Measurements from ENCODE around the gene ISLR.
"Not testable (repeated sequence)": the region's sequence is repeated elsewhere in the genome, so short reads cannot be mapped to it uniquely, and the experiment has no call there.

Gene ISLR

GRCh38 chr15:74156678-74157411 lies 16.7 kb upstream of the ISLR start:
- peaks cover 0 to 6% (median 2%) of the 10 kb centered on the region in 4 experiments for H3K4me1 ChIP-seq (ENCODE audit: control extremely low read depth in 1 of 4, control insufficient read depth in 4 of 4, insufficient read depth in 4 of 4, low read length in 3 of 4)
- peaks cover 0 to 4% (median 0%) of the 10 kb centered on the region in 5 experiments for H3K27me3 ChIP-seq (replicated peaks in 2 of 5; ENCODE audit: control insufficient read depth in 4 of 5, insufficient read depth in 5 of 5, low read length in 4 of 5)
- no peak overlapping the region for H3K4me3 ChIP-seq (ENCODE audit: control insufficient read depth in 1 of 7, extremely low read depth in 1 of 7, insufficient read depth in 4 of 7, low read depth in 2 of 7, low read length in 6 of 7)
- POLR2A ChIA-PET: no interaction called here
- H3K36me3 ChIP-seq (ENCODE audit: control insufficient read depth in 4 of 4, insufficient read depth in 4 of 4, low read length in 3 of 4): no peaks in the 10 kb centered on the region
- WGBS (ENCODE audit: insufficient coverage): 11% methylated on average over 6 of the region's 7 CpGs
- CTCF ChIA-PET: interaction anchor here (4.0 kb wide), 1 partner anchor 13 kb away, joined by 14 read pairs; no protein-coding TSS in a partner anchor
- no peaks in the 10 kb centered on the region for H3K9me3 ChIP-seq (ENCODE audit: control extremely low read depth in 1 of 5, control insufficient read depth in 4 of 5, insufficient read depth in 2 of 5, low read depth in 1 of 5, low read length in 4 of 5)
- DNase-seq: peak in 2 of 3 donors; percentile 42 to 52
- H3K27ac ChIP-seq (ENCODE audit: insufficient read depth in 1 of 2, low read depth in 1 of 2, low read length in 2 of 2, poor library complexity in 1 of 2, severe bottlenecking in 2 of 2): no peak overlapping the region

- Histone ChIP-seq H3K36me3 (ENCODE audit: control insufficient read depth in 4 of 4, insufficient read depth in 4 of 4, low read length in 3 of 4) (no peaks in the 10 kb centered on the region), H3K27me3 (replicated peaks in 2 of 5; ENCODE audit: control insufficient read depth in 4 of 5, insufficient read depth in 5 of 5, low read length in 4 of 5) (peaks cover 0 to 11% (median 0%) of the 10 kb centered on the region in 5 experiments), H3K27ac (ENCODE audit: insufficient read depth in 1 of 2, low read depth in 1 of 2, low read length in 2 of 2, poor library complexity in 1 of 2, severe bottlenecking in 2 of 2) (no peak overlapping the region), H3K4me3 (ENCODE audit: control insufficient read depth in 1 of 7, extremely low read depth in 1 of 7, insufficient read depth in 4 of 7, low read depth in 2 of 7, low read length in 6 of 7) (no peak overlapping the region), H3K9me3 (ENCODE audit: control extremely low read depth in 1 of 5, control insufficient read depth in 4 of 5, insufficient read depth in 2 of 5, low read depth in 1 of 5, low read length in 4 of 5) (no peaks in the 10 kb centered on the region), H3K4me1 (ENCODE audit: control extremely low read depth in 1 of 4, control insufficient read depth in 4 of 4, insufficient read depth in 4 of 4, low read length in 3 of 4) (peaks cover 0 to 6% (median 2%) of the 10 kb centered on the region in 4 experiments)
- ChIA-PET CTCF (interaction anchor here (2.0 to 4.0 kb wide), 2 partner anchors 14 to 82 kb away, joined by 4 to 14 read pairs; no protein-coding TSS in a partner anchor), POLR2A (no interaction called here)
- 100% methylated on average over 3 of the region's 9 CpGs for WGBS (ENCODE audit: insufficient coverage)
- no peak for DNase-seq
These were observed 15.4 kb upstream of the ISLR start for GRCh38 chr15:74157868-74158827.

- Histone ChIP-seq H3K4me1 (ENCODE audit: control extremely low read depth in 1 of 4, control insufficient read depth in 4 of 4, insufficient read depth in 4 of 4, low read length in 3 of 4) (peaks cover 0 to 6% (median 2%) of the 10 kb centered on the region in 4 experiments), H3K27me3 (replicated peaks in 2 of 5; ENCODE audit: control insufficient read depth in 4 of 5, insufficient read depth in 5 of 5, low read length in 4 of 5) (peaks cover 0 to 14% (median 1%) of the 10 kb centered on the region in 5 experiments), H3K36me3 (ENCODE audit: control insufficient read depth in 4 of 4, insufficient read depth in 4 of 4, low read length in 3 of 4) (no peaks in the 10 kb centered on the region), H3K9me3 (ENCODE audit: control extremely low read depth in 1 of 5, control insufficient read depth in 4 of 5, insufficient read depth in 2 of 5, low read depth in 1 of 5, low read length in 4 of 5) (no peaks in the 10 kb centered on the region), H3K4me3 (ENCODE audit: control insufficient read depth in 1 of 7, extremely low read depth in 1 of 7, insufficient read depth in 4 of 7, low read depth in 2 of 7, low read length in 6 of 7) (no peak overlapping the region), H3K27ac (ENCODE audit: insufficient read depth in 1 of 2, low read depth in 1 of 2, low read length in 2 of 2, poor library complexity in 1 of 2, severe bottlenecking in 2 of 2) (no peak overlapping the region)
- no peak for DNase-seq
- ChIA-PET CTCF (interaction anchor here (2.0 to 4.0 kb wide), 2 partner anchors 15 to 81 kb away, joined by 4 to 14 read pairs; no protein-coding TSS in a partner anchor), POLR2A (no interaction called here)
- 100% methylated on average over 4 of the region's 5 CpGs for WGBS (ENCODE audit: insufficient coverage)
These were observed 14.5 kb upstream of the ISLR start for GRCh38 chr15:74158855-74159650.

- WGBS (ENCODE audit: insufficient coverage): no CpG with 5 or more reads among the region's 1 CpG
- H3K4me1 ChIP-seq (ENCODE audit: control extremely low read depth in 1 of 4, control insufficient read depth in 4 of 4, insufficient read depth in 4 of 4, low read length in 3 of 4): peaks cover 0 to 6% (median 2%) of the 10 kb centered on the region in 4 experiments
- no peaks in the 10 kb centered on the region for H3K36me3 ChIP-seq (ENCODE audit: control insufficient read depth in 4 of 4, insufficient read depth in 4 of 4, low read length in 3 of 4)
- no peak overlapping the region for H3K4me3 ChIP-seq (ENCODE audit: control insufficient read depth in 1 of 7, extremely low read depth in 1 of 7, insufficient read depth in 4 of 7, low read depth in 2 of 7, low read length in 6 of 7)
- H3K27ac ChIP-seq (ENCODE audit: insufficient read depth in 1 of 2, low read depth in 1 of 2, low read length in 2 of 2, poor library complexity in 1 of 2, severe bottlenecking in 2 of 2): no peak overlapping the region
- ChIA-PET CTCF (interaction anchor here (4.0 kb wide), 1 partner anchor 16 kb away, joined by 14 read pairs; no protein-coding TSS in a partner anchor), POLR2A (no interaction called here)
- no peak for DNase-seq
- H3K9me3 ChIP-seq (ENCODE audit: control extremely low read depth in 1 of 5, control insufficient read depth in 4 of 5, insufficient read depth in 2 of 5, low read depth in 1 of 5, low read length in 4 of 5): no peaks in the 10 kb centered on the region
- H3K27me3 ChIP-seq (replicated peaks in 2 of 5; ENCODE audit: control insufficient read depth in 4 of 5, insufficient read depth in 5 of 5, low read length in 4 of 5): peaks cover 0 to 14% (median 2%) of the 10 kb centered on the region in 5 experiments
These were observed 13.7 kb upstream of the ISLR start for GRCh38 chr15:74159773-74160172.

GRCh38 chr15:74160390-74160789 lies 13.1 kb upstream of the ISLR start:
- POLR2A ChIA-PET; DNase-seq; CTCF ChIA-PET; H3K27ac ChIP-seq (ENCODE audit: insufficient read depth in 1 of 2, low read depth in 1 of 2, low read length in 2 of 2, poor library complexity in 1 of 2, severe bottlenecking in 2 of 2); H3K36me3 ChIP-seq (ENCODE audit: control insufficient read depth in 4 of 4, insufficient read depth in 4 of 4, low read length in 3 of 4); H3K4me1 ChIP-seq (ENCODE audit: control extremely low read depth in 1 of 4, control insufficient read depth in 4 of 4, insufficient read depth in 4 of 4, low read length in 3 of 4); H3K4me3 ChIP-seq (ENCODE audit: control insufficient read depth in 1 of 7, extremely low read depth in 1 of 7, insufficient read depth in 4 of 7, low read depth in 2 of 7, low read length in 6 of 7); H3K9me3 ChIP-seq (ENCODE audit: control extremely low read depth in 1 of 5, control insufficient read depth in 4 of 5, insufficient read depth in 2 of 5, low read depth in 1 of 5, low read length in 4 of 5): not testable (repeated sequence)
- WGBS (ENCODE audit: insufficient coverage): 100% methylated on average over 1 of the region's 3 CpGs
- peaks cover 0 to 14% (median 2%) of the 10 kb centered on the region in 5 experiments for H3K27me3 ChIP-seq (replicated peaks in 2 of 5; ENCODE audit: control insufficient read depth in 4 of 5, insufficient read depth in 5 of 5, low read length in 4 of 5)

- H3K9me3 ChIP-seq (ENCODE audit: control extremely low read depth in 1 of 5, control insufficient read depth in 4 of 5, insufficient read depth in 2 of 5, low read depth in 1 of 5, low read length in 4 of 5); H3K27ac ChIP-seq (ENCODE audit: insufficient read depth in 1 of 2, low read depth in 1 of 2, low read length in 2 of 2, poor library complexity in 1 of 2, severe bottlenecking in 2 of 2); H3K4me1 ChIP-seq (ENCODE audit: control extremely low read depth in 1 of 4, control insufficient read depth in 4 of 4, insufficient read depth in 4 of 4, low read length in 3 of 4); DNase-seq; POLR2A ChIA-PET; H3K4me3 ChIP-seq (ENCODE audit: control insufficient read depth in 1 of 7, extremely low read depth in 1 of 7, insufficient read depth in 4 of 7, low read depth in 2 of 7, low read length in 6 of 7); H3K36me3 ChIP-seq (ENCODE audit: control insufficient read depth in 4 of 4, insufficient read depth in 4 of 4, low read length in 3 of 4): not testable (repeated sequence)
- 100% methylated on average over 2 of the region's 3 CpGs for WGBS (ENCODE audit: insufficient coverage)
- CTCF ChIA-PET: interaction anchor here (0.6 to 1.8 kb wide), 3 partner anchors 18 to 145 kb away, joined by 4 to 8 read pairs (median 4); no protein-coding TSS in a partner anchor
- H3K27me3 ChIP-seq (replicated peaks in 2 of 5; ENCODE audit: control insufficient read depth in 4 of 5, insufficient read depth in 5 of 5, low read length in 4 of 5): peaks cover 0 to 14% (median 2%) of the 10 kb centered on the region in 5 experiments
These were observed 11.3 kb upstream of the ISLR start for GRCh38 chr15:74162195-74162536.

All from common myeloid progenitor, CD34-positive (primary cell).